ES-I3 (cell line): Measurements from ENCODE around the gene CHRNA10.
"Not testable (repeated sequence)": the region's sequence is repeated elsewhere in the genome, so short reads cannot be mapped to it uniquely, and the experiment has no call there.

ENCODE experiments used
- H3K36me3 ChIP-seq: 2 replicates; pipeline ENCODE4 v1.6.1; 2013; ENCODE audit warnings: mild to moderate bottlenecking, low read length, control low read depth, moderate library complexity; ENCODE audit not compliant: insufficient read depth
- H3K4me1 ChIP-seq: 2 replicates; pipeline ENCODE4 v1.6.1; 2013; ENCODE audit warnings: mild to moderate bottlenecking, control low read depth, low read length; ENCODE audit not compliant: insufficient read depth
- H3K9ac ChIP-seq: 2 replicates; pipeline ENCODE4 v1.6.1; 2013; ENCODE audit warnings: low read depth, mild to moderate bottlenecking, low read length, moderate library complexity
- H3K9me3 ChIP-seq: 2 replicates; pipeline ENCODE4 v1.6.1; 2013; ENCODE audit warnings: mild to moderate bottlenecking, low read length, moderate library complexity; ENCODE audit not compliant: control insufficient read depth, insufficient read depth

CHRNA10 gene

DNA sequence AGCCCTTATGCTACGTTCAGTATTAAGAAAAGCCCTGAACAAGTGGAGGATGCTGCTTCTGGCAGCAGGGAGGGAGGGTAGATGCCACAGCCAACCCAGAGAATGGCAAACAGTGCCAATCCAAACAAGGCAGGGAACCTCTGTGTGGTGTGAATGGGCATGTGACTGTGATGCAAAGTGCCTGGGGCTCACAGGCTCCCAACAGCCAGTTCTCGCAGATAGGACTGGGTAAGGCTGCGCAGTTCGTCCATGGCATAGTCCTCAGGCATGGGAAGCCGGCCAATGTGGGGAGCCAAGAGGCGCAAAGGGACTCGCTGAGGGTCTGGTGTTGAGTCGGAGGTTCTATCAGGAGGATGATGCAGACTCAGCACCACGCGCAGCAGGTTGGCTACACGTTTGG is 4.8 kb upstream of the CHRNA10 start:
- H3K9me3 ChIP-seq: no peaks in the 10 kb centered on the region
- no peak overlapping the region for H3K9ac ChIP-seq
- peaks cover 45% of the 10 kb centered on the region for H3K36me3 ChIP-seq
- H3K4me1 ChIP-seq: no peaks in the 10 kb centered on the region

DNA sequence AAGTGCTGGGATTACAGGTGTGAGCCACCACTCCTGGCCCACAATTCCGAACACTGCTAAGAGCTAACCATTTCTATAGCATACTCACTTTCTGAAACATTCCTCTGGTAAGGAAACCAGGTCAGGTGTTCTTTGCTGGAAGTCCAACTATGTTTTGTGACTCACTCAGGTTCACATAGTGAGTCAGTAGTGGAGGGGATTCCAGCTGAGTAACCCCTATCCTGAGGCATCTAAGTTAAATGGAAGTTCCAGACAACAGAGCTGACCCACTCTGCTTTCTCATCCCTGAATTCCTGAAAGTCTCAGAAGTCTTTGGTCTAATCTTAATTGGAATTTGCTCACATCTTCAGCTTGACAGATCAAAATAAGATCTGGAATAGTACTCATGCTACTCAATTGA is 3.0 kb upstream of the CHRNA10 start:
- H3K36me3 ChIP-seq: peaks cover 27% of the 10 kb centered on the region
- H3K9ac ChIP-seq: no peak overlapping the region
- no peaks in the 10 kb centered on the region for H3K4me1 ChIP-seq
- no peaks in the 10 kb centered on the region for H3K9me3 ChIP-seq

DNA sequence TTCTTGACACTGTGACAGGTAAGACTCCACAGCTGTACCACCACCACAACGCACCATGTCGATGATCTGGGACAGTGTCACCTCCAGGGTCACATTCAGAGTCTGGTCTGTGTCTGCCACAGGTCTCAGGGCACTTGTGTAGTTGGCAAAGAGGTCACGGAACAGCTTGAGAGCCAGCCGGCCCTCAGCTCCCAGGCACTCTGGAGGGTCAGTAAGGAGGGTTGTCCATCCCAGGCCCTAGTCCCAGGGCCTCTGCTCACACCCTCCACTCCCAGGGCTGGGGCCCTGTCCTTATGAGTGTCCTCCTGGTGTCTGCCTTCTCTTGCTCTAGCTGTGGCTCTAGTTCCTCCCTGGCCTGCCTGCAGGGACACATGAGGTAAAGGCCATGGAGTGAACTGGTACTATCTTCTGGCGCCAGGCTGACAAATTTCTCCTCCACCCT is 1.4 kb downstream of the CHRNA10 start:
- H3K9me3 ChIP-seq: no peaks in the 10 kb centered on the region; the same call in 1 of the 2 replicates
- H3K36me3 ChIP-seq: peaks cover 5% of the 10 kb centered on the region; the same call in 1 of the 2 replicates
- H3K4me1 ChIP-seq: no peaks in the 10 kb centered on the region
- no peak overlapping the region for H3K9ac ChIP-seq

DNA sequence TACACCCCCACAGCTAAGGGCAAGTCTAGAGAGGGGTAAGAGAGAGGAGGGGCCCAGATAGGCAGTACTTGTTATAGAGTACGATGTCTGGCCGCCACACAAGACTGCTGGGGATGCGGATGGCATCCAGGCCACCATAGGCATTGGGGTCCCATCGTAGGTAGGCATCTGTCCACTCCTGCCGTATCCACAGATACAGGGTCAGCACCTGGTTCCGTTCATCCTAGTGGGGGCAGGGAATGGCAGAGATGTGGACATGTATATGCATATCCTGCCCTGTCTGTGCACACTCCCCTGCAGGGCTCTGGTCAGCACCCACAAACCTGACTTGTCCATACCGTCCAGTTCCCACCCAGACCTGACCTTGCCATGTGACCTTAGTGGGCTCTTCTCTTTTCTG is 2.1 kb downstream of the CHRNA10 start:
- Histone ChIP-seq H3K9me3 (no peaks in the 10 kb centered on the region; the same call in 1 of the 2 replicates), H3K4me1 (no peaks in the 10 kb centered on the region), H3K36me3 (peaks cover 2% of the 10 kb centered on the region; the same call in 1 of the 2 replicates), H3K9ac (no peak overlapping the region)

DNA sequence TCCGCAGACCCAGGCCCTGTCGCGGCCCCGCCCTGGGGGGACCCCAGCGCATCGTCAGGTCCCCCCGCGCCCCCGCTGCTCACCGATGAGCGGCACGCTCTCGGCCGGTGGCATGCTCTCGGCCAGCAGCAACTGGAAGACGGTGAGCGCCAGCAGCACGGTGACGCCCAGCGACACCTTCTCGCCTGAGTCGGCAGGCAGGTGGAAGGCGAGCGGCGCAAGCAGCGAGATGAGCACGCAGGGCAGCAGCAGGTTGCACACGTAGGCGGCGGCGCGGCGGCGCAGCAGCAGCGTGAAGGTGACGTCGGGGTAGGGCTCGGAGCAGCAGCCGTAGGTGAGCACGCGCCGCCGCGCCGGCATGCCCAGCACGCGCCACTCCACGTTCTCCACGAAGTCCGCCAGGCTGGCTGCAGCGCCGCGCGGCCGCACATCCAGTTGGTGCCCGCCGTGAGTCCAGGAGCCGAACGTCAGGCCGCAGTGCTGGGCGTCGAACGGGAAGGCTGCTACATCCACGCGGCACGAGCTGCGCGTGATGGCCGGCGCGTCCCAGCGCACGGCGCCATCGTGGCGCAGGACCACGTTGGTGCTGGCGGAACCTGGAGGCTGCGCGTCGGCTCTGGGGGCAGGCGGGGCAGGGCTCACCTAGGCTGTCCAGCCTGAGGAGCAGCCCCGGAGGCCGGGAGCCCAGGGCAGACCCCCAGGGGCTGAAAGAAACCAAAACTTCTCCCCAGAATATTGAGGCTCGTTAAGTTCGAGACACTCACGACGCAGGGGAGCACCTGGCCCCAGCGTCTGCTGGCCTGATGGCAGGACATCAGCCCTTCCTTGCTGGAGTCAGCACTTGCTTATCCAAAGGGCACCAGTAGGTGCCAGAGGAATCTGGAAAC is 3.8 kb downstream of the CHRNA10 start:
- no peaks in the 10 kb centered on the region; the same call in 1 of the 2 replicates for H3K9me3 ChIP-seq
- H3K9ac ChIP-seq: no peak overlapping the region
- H3K4me1 ChIP-seq: no peaks in the 10 kb centered on the region
- H3K36me3 ChIP-seq: peaks cover 2% of the 10 kb centered on the region; the same call in 1 of the 2 replicates

DNA sequence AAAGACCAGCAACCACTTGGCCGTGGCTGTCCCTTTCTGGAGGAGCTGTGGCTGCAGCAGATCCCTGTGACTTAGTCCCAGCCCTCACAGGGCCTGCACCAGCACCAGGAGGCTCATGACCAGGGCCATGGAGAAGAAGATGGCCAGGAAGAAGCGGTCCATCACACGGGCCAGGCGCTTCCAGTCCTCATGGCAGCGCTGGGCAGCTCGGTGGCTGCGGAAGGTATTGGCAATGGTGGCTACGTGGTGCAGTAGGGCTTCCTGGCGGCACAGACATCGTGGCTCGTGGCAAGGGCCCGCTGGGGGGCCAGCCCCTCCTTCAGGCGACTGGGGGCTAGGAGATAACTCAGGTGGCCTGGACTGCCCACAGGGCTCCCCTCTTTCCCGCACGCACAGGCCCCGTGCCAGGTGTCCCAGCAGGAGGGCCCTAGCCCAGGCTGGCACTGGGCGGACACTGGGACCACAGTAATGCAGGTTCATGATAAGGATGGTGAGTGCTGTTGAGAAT is 5.1 kb downstream of the CHRNA10 start:
- peaks cover 2% of the 10 kb centered on the region; the same call in 1 of the 2 replicates for H3K36me3 ChIP-seq
- no peaks in the 10 kb centered on the region for H3K4me1 ChIP-seq
- no peak overlapping the region for H3K9ac ChIP-seq

DNA sequence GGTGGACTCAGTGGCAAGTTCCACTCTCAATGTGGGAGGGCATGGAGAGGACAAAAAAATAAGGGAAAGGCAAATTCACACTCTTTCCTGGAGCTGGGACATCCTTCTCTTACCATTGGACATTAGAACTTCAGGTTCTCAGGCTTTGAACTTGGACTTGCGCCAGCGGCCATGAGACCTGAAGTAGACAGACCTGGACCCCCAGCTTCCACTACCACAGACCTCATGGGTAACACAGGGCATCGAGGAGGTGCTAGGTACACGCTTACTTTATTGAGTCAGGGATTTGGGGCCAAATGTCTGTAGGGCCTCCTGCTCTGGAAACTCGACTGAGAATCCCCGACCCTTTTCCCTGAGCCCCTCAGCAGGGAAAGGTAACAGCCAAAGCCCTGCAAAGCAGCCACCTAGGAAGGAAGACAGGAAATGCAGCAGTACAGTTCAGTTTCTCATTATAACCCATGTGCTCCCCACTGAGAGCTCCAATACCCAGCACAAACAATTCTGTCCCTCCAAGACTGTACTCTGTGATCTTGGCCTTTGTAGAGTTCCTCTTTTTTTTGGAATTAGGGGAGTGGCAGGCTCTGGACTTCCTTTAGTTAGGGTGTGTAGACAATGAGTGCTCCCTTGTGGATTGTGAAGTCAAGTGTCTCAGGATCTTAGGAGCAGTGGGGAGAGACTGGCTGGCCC is 5.7 kb downstream of the CHRNA10 start:
- H3K9ac ChIP-seq: no peak overlapping the region
- no peaks in the 10 kb centered on the region for H3K4me1 ChIP-seq
- H3K36me3 ChIP-seq: peaks cover 2% of the 10 kb centered on the region; the same call in 1 of the 2 replicates
- H3K9me3 ChIP-seq: no peaks in the 10 kb centered on the region; the same call in 1 of the 2 replicates

More for the DNA sequence above, 5.1 kb downstream of the CHRNA10 start:
- no peaks in the 10 kb centered on the region; the same call in 1 of the 2 replicates for H3K9me3 ChIP-seq

DNA sequence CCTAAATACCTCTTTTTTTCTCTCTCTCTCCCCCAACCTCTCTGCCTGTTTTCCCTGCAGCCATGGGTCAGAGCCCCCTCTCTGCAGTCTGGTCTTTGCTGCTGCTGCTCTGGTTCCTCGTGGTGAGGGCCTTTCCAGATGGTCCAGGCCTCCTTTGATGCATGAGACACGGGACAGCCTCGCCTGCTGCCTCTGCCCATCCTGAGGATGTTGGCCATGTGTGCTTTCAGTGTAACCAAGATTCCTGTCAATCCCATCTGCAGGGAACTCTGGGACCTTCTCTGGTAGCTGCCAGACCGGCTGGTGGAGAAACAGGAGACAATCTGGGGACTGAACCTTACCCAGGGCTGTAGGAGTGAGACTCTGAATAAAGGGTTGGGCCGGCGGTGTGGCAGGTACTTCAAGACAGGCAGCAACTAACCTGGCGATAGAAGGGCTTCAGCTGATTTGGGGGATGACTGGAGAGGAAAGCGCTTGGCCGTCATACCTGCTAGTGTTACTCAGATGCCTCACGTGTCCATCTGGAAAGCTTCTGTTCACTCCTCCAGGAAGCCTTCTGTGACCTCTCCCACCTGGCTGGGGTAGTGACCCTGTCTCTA is 7.1 kb downstream of the CHRNA10 start:
- H3K4me1 ChIP-seq: no peaks in the 10 kb centered on the region
- H3K36me3 ChIP-seq: peaks cover 2% of the 10 kb centered on the region; the same call in 1 of the 2 replicates
- H3K9ac ChIP-seq: no peak overlapping the region
- H3K9me3 ChIP-seq: no peaks in the 10 kb centered on the region; the same call in 1 of the 2 replicates

DNA sequence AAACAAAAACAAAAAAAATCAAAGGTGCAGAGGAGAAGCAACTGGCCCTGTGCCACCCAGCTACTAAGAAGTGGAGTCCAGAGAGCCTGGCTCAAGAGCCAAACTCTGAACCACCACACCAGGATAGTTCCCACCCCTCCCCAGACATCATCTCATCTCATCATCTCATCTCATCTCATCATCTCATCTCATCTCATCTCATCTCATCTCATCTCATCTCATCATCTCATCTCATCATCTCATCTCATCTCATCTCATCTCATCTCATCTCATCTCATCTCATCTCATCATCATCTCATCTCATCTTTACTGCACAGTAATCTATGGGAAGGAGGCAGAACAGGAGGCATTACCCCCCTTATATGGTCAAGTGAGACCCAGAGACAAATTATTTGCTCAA is 8.3 kb downstream of the CHRNA10 start:
- H3K36me3 ChIP-seq: no peaks in the 10 kb centered on the region
- H3K9ac ChIP-seq: no peak overlapping the region

DNA sequence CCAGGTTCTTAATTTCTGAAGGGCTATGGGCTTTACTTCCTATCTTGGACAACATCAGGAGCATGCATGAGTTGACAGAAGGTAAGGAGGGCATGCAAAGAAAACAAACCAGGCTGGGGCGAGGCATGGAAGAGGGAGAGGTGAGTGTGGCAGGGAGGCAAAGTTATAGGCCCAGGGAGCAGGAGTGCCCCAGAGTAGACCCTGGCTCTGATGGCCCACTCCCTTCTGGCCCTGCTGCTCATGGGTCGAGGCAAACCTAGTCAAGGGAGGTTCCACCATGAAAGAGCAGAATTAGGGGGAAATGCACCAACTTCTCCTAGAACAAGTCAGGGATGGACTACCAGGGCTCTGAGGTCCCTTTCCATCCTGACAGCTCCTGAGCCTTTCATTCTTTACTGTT is 10.2 kb downstream of the CHRNA10 start:
- no peaks in the 10 kb centered on the region for H3K9me3 ChIP-seq
- no peak overlapping the region for H3K9ac ChIP-seq
- no peaks in the 10 kb centered on the region for H3K36me3 ChIP-seq
- H3K4me1 ChIP-seq: no peaks in the 10 kb centered on the region

More for the DNA sequence above, 8.3 kb downstream of the CHRNA10 start:
- no peaks in the 10 kb centered on the region for H3K9me3 ChIP-seq
- H3K4me1 ChIP-seq: no peaks in the 10 kb centered on the region

DNA sequence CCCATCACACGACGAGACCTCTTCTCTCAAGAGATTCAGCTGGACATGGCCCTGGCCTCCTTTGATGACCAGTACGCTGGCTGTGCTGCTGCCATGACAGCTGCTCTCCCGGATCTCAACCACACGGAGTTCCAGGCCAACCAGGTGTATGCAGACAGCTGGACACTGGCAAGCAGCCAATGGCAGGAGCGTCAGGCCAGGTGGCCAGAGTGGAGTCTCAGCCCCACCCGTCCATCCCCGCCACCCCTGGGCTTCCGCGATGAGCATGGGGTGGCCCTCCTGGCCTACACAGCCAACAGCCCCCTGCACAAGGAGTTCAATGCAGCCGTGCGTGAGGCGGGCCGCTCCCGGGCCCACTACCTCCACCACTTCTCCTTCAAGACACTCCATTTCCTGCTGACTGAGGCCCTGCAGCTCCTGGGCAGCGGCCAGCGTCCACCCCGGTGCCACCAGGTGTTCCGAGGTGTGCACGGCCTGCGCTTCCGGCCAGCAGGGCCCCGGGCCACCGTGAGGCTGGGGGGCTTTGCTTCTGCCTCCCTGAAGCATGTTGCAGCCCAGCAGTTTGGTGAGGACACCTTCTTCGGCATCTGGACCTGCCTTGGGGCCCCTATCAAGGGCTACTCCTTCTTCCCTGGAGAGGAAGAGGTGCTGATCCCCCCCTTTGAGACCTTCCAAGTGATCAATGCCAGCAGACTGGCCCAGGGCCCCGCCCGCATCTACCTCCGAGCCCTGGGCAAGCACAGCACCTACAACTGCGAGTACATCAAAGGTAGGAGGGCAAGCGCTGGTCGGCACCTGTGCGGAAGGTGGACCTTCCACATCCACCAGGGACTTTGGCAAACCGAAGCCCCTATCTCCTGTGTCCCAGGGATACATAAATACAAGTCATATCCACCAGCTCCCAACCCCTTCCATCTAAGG is 11.3 kb downstream of the CHRNA10 start:
- H3K36me3 ChIP-seq: no peaks in the 10 kb centered on the region
- H3K9me3 ChIP-seq: no peaks in the 10 kb centered on the region
- H3K9ac ChIP-seq: no peak overlapping the region
- no peaks in the 10 kb centered on the region for H3K4me1 ChIP-seq

DNA sequence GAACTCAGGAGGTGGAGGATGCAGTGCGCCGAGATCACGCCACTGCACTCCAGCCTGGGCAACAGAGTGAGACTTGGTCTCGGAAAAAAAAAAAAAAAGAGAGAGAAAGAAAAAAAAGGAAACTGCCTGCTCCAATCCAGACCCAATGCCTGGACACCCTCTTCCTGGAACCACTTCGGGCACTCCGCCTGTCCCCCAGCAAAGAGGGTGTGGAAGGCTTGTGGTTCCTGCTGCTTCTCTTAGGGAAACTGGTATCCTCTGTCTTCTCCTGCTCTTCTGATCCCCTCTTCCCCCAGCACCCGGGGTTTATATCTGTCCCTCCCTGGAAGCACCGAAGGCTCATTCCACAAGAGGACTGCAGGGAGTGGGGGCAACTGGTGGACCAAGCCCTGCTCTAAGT is 12.9 kb downstream of the CHRNA10 start:
- Histone ChIP-seq H3K9me3 (no peaks in the 10 kb centered on the region), H3K9ac (no peak overlapping the region), H3K36me3 (no peaks in the 10 kb centered on the region), H3K4me1 (no peaks in the 10 kb centered on the region)

DNA sequence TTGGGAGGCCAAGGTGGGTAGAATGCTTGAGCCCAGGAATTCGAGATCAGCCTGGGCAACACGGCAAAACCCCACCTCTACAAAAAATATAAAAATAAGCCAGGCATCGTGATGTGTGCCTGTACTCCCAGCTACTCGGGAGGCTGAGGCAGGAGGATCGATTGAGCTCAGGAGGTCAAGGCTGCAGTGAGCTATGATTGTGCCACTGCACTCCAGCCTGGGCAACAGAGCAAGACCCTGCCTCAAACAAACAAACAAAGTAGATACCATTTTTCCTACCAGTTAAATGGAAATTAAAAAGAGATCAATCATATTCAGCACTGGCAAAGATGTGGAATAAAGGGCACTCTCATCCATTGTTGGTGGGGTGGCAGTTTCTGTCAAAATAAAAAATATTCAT is 13.9 kb downstream of the CHRNA10 start:
- not testable (repeated sequence) for H3K4me1 ChIP-seq, H3K36me3 ChIP-seq, H3K9me3 ChIP-seq, H3K9ac ChIP-seq
